NCI-H1694 treated with DMSO at 0.1 percent for 48 hours (cell line): Measurements from ENCODE around the gene ADARB1.
A peak's percentile ranks its signal among the peaks of the same experiment; 100 is the strongest.

ENCODE experiments used
- DNase-seq: peaks from one replicate; lab custom pipeline; 2025; lab: John Stamatoyannopoulos, UW

Gene ADARB1

GRCh38 chr21:45075596-45076244, 1.3 kb downstream of the ADARB1 start:
- DNase-seq, result no peak

- no peak for DNase-seq
These were observed 1.9 kb downstream of the ADARB1 start for GRCh38 chr21:45076245-45076711.

GRCh38 chr21:45078371-45078770, 4.0 kb downstream of the ADARB1 start:
- DNase-seq, result no peak

- DNase-seq, result no peak
These were observed 4.5 kb downstream of the ADARB1 start for GRCh38 chr21:45078877-45079281.

GRCh38 chr21:45079351-45079750, 5.0 kb downstream of the ADARB1 start:
- DNase-seq, result no peak

- no peak for DNase-seq
These were observed 5.9 kb downstream of the ADARB1 start for GRCh38 chr21:45080232-45080631.

GRCh38 chr21:45080639-45081414, 6.4 kb downstream of the ADARB1 start:
- DNase-seq, result no peak

- no peak for DNase-seq
These were observed 7.3 kb downstream of the ADARB1 start for GRCh38 chr21:45081636-45082035.

- no peak for DNase-seq
These were observed 8.4 kb downstream of the ADARB1 start for GRCh38 chr21:45082736-45083135.

GRCh38 chr21:45084121-45084520, 9.7 kb downstream of the ADARB1 start:
- DNase-seq, result no peak

- DNase-seq, result no peak
These were observed 10.6 kb downstream of the ADARB1 start for GRCh38 chr21:45084881-45085536.

GRCh38 chr21:45085700-45086099, 11.3 kb downstream of the ADARB1 start:
- no peak for DNase-seq

GRCh38 chr21:45086337-45086958, 12.1 kb downstream of the ADARB1 start:
- DNase-seq, result no peak

- no peak for DNase-seq
These were observed 12.8 kb downstream of the ADARB1 start for GRCh38 chr21:45087022-45087823.

- no peak for DNase-seq
These were observed 13.7 kb downstream of the ADARB1 start for GRCh38 chr21:45088116-45088515.

GRCh38 chr21:45088729-45089128, 14.3 kb downstream of the ADARB1 start:
- DNase-seq, result no peak

- DNase-seq, result no peak
These were observed 15.6 kb downstream of the ADARB1 start for GRCh38 chr21:45089964-45090363.

- DNase-seq, result peak; percentile 53
These were observed 16.6 kb downstream of the ADARB1 start for GRCh38 chr21:45090966-45091365.

GRCh38 chr21:45091550-45092322, 17.4 kb downstream of the ADARB1 start:
- DNase-seq, result peak; percentile 64

- DNase-seq, result no peak
These were observed 18.7 kb downstream of the ADARB1 start for GRCh38 chr21:45093035-45093532.

GRCh38 chr21:45094412-45094811, 20.0 kb downstream of the ADARB1 start:
- DNase-seq, result no peak
